Ovary (tissue), 9 donors: ENCODE results near the gene FOXN1. TPM values are rescaled to one million over a fixed set of nuclear protein-coding genes. Genes with fewer than 3 reads are reported as not detected.
A peak's percentile ranks its signal among the peaks of the same experiment; 100 is the strongest.

Experiments
- DNase-seq, 5 donors: peaks; one replicate each; pipeline ENCODE4 v3.0.0-alpha.2; 2019 to 2020
- H3K27ac ChIP-seq, 2 donors: fragments of 200-600 bp; one replicate each; pipeline versions ENCODE4 v1.5.1 to v1.8.0; 2019 to 2022
- H3K27me3 ChIP-seq: fragments of 200-600 bp; one replicate; pipeline ENCODE4 v1.8.0; 2022
- H3K36me3 ChIP-seq: fragments of 200-600 bp; sonication (generic); one replicate; pipeline ENCODE4 v1.5.1; 2019
- H3K4me1 ChIP-seq: one replicate; pipeline ENCODE4 v1.8.1; 2013; ENCODE audit warnings: mild to moderate bottlenecking, moderate library complexity; ENCODE audit not compliant: insufficient read depth
- H3K4me3 ChIP-seq: fragments of 200-600 bp; sonication (generic); one replicate; pipeline ENCODE4 v1.5.1; 2017
- H3K9me3 ChIP-seq, 2 donors: fragments of 200-600 bp in 1 of 2; sonication (generic) in 1 of 2; one replicate each; pipeline versions ENCODE4 v1.5.1 to v1.8.1; 2013 to 2019; ENCODE audit warnings: mild to moderate bottlenecking in 1 of 2, moderate library complexity in 1 of 2
- CTCF ChIP-seq, 3 donors: fragments of 450-650 bp in 2 of 3; fragments of 200-600 bp in 1 of 3; IDR thresholded peaks; one replicate each; pipeline versions ENCODE4 v1.5.1 to v1.8.0; 2016 to 2022; ENCODE audit warnings: antibody characterized with exemption in 3 of 3, mild to moderate bottlenecking in 1 of 3
- EP300 ChIP-seq: sonication (generic); formaldehyde crosslinking; IDR thresholded peaks from one replicate; pipeline ENCODE4 v1.6.1; 2017; ENCODE audit warnings: antibody characterized with exemption
- POLR2A ChIP-seq: fragments of 450-650 bp; IDR thresholded peaks from one replicate; pipeline ENCODE4 v1.6.1; 2017; ENCODE audit warnings: antibody characterized with exemption, mild to moderate bottlenecking, moderate library complexity
- WGBS, 3 donors: extraction: QIAGEN DNeasy Blood & Tissue Kit in 1 of 3; methylation state at CpG; one replicate each; pipeline versions ENCODE4 v1.1.5 to v1.1.7; 2013 to 2017; 5-methylcytosine and 5-hydroxymethylcytosine counted together
- intact Hi-C, 4 donors: fragments of 100-400 bp; cut with DNase I; formaldehyde crosslinking; loops; one replicate each; pipeline versions ENCODE4 v1.11.0 to v1.15.1; 2022 to 2023
- polyA plus RNA-seq, 2 donors: library from polyadenylated mRNA; stranded (reverse); fragments of 200-250 nt in 1 of 2; fragments of 350-450 nt in 1 of 2; fragmentation: Illumina TruSeq in 1 of 2; extraction: RNeasy Lipid Tissue Mini Kit (QIAGEN cat#74804) in 1 of 2; gene quantifications; one replicate each; pipeline ENCODE4 v1.2.3, GENCODE V29; 2013 to 2014
- total RNA-seq, 7 donors: library from RNA; depleted of rRNA in 2 of 7; stranded (reverse); fragments of >200 nt in 2 of 7; fragmentation: NEBNext Ultra II Directional in 3 of 7; extraction: Animal tissue kit (Norgen Biotek cat#: 25700) in 3 of 7; gene quantifications; one replicate each; pipeline versions ENCODE4 v1.1.0 to v1.2.4, GENCODE V29; 2016 to 2023
- donor health status: DM: no; HTN: no; CAD: no; lungs with moderate emphysema.
- donor health status: DM: no; HTN: no; CAD: no.
- donor health status: Bipolar disorder and iron deficiency.
- donor health status: DM: yes; HTN: yes; CAD: no.
- donor health status: DM: no; HTN: no; CAD: no.
- donor health status: DM: yes; HTN: yes; CAD: no.

Gene FOXN1
- total and polyA plus RNA-seq, 9 donors = not detected

GRCh38 chr17:28570716-28571360 lies 64.7 kb downstream of the FOXN1 start:
- Histone ChIP-seq H3K4me1 (peaks cover 3% of the 10 kb centered on the region), H3K4me3 (peak overlapping the region; percentile 82), H3K27me3 (no peaks in the 10 kb centered on the region), H3K36me3 (no peaks in the 10 kb centered on the region), H3K27ac (peak overlapping the region; percentile 46 to 75), H3K9me3 (no peaks in the 10 kb centered on the region)
- DNase-seq = peak in 3 of 5 donors; percentile 40 to 50 (median 43)
- WGBS, 3 donors = 0 to 2% (median 1%) methylated on average over 38 to 39 of the region's 39 CpGs
- intact Hi-C loops = no loop called here
- no peak for TF ChIP-seq POLR2A

DNA sequence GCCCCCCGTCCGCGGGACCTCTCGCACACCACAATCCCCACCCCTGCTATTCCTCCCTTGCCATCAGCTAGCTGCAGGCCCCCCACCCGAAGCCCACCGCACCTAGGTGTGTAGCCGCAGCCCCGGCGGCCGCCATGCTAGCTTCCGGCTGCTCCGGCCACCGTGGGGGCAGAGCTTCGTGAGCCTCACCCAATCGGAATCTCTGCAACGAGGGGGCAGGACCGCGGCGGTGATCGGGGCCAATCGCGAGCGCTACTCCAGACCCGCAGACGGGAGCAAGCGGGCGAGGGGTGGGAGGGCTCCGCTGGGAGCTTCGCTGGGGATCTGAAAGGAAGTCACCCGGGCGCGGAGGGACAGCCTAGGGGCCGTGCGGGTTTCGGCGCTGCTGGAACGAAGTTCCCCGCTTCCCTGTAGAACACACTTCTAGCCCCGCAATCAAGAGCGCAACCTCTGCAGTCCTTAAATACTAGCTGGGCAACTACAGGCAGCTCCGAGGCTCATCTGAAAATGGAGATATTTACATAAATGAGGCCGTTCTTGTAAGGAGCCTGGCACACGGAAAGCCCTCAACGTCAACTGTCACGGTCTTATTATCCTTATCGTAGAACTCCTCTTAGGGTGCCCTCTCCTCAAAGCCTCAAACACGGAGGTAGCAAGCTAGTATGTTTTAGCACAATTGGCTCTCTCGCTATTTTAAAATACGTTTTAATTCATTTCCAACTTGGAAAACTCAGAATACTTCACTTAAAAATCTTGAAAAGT lies 65.4 kb downstream of the FOXN1 start, which contains the start of gene PIGS:
Gene PIGS (minus strand): TSS at position 164 of the 762 bp plus-strand sequence. CDS start 28 bp downstream, at position 136.
- H3K27me3 ChIP-seq = no peaks in the 10 kb centered on the region
- intact Hi-C loops = no loop called here
- no peaks in the 10 kb centered on the region for H3K36me3 ChIP-seq
- DNase-seq = peak; percentile 90 to 93 (median 90)
- no peak for TF ChIP-seq CTCF (IDR thresholded peaks at IDR 0.05)
- peak; percentile 45 for TF ChIP-seq POLR2A
- TF ChIP-seq EP300 = no peak
- 0 to 1% (median 1%) methylated on average over 42 to 49 of the region's 49 CpGs for WGBS, 3 donors
- H3K9me3 ChIP-seq = no peaks in the 10 kb centered on the region
- H3K27ac ChIP-seq = peak within 1 kb of the TSS; percentile 46 to 75
- H3K4me3 ChIP-seq = peak within 1 kb of the TSS; percentile 82
- peaks cover 3% of the 10 kb centered on the region for H3K4me1 ChIP-seq

- DNase-seq = peak in 1 of 5 donors; percentile 35
- H3K4me1 ChIP-seq = peaks cover 7% of the 10 kb centered on the region
- 68 to 82% (median 75%) methylated on average over 5 of the region's 5 CpGs for WGBS, 3 donors
- intact Hi-C loops = no loop called here
- H3K27me3 ChIP-seq = no peaks in the 10 kb centered on the region
- no peaks in the 10 kb centered on the region for H3K9me3 ChIP-seq
- no peak for TF ChIP-seq EP300
- TF ChIP-seq POLR2A = no peak
- TF ChIP-seq CTCF (IDR thresholded peaks at IDR 0.05) = no peak
- peak overlapping the region; percentile 82 for H3K4me3 ChIP-seq
- H3K36me3 ChIP-seq = no peaks in the 10 kb centered on the region
- H3K27ac ChIP-seq = peak overlapping the region in 1 of 2 donors; percentile 63
These were observed 66.3 kb downstream of the FOXN1 start for GRCh38 chr17:28572259-28573039.

GRCh38 chr17:28573040-28573380 lies 66.9 kb downstream of the FOXN1 start:
- H3K27me3 ChIP-seq = no peaks in the 10 kb centered on the region
- intact Hi-C loops = no loop called here
- no peak overlapping the region for H3K4me3 ChIP-seq
- no peak for DNase-seq
- no peak for TF ChIP-seq CTCF (IDR thresholded peaks at IDR 0.05)
- TF ChIP-seq EP300 = no peak
- no peak for TF ChIP-seq POLR2A
- no peaks in the 10 kb centered on the region for H3K9me3 ChIP-seq
- H3K4me1 ChIP-seq = peaks cover 7% of the 10 kb centered on the region
- no peak overlapping the region for H3K27ac ChIP-seq
- no peaks in the 10 kb centered on the region for H3K36me3 ChIP-seq
